RCC 7860 (cell line): ENCODE results near the gene MCOLN2.
"Not testable (repeated sequence)": the region's sequence is repeated elsewhere in the genome, so short reads cannot be mapped to it uniquely, and the experiment has no call there.

Experiments
- DNase-seq: peaks from one replicate; pipeline ENCODE4 v3.0.0-alpha.2; 2015; ENCODE audit warnings: low spot score
- FAIRE-seq: peaks from 2 replicates; lab custom pipeline; 2012; peaks lifted over from hg19 to GRCh38; lab: Jason Lieb, UNC

Gene MCOLN2

GRCh38 chr1:84907095-84907827 is 89.7 kb downstream of the MCOLN2 start:
- FAIRE-seq: peak; percentile 83
- DNase-seq: peak; percentile 82

GRCh38 chr1:84902727-84903126 is 94.2 kb downstream of the MCOLN2 start:
- FAIRE-seq, DNase-seq: not testable (repeated sequence)

GRCh38 chr1:84899969-84900368 is 96.9 kb downstream of the MCOLN2 start:
- DNase-seq: no peak
- no peak for FAIRE-seq

GRCh38 chr1:84896279-84896678 is 100.6 kb downstream of the MCOLN2 start:
- DNase-seq (no peak), FAIRE-seq (no peak)

- DNase-seq: no peak
These were observed 104.0 kb downstream of the MCOLN2 start, which contains the start of gene LPAR3 for GRCh38 chr1:84892705-84893618. LPAR3 (minus strand) TSS chr1:84893206; CDS start chr1:84866120, 27,086 bp downstream.

GRCh38 chr1:84890566-84890965 is 106.3 kb downstream of the MCOLN2 start:
- no peak for DNase-seq
- no peak for FAIRE-seq

More at GRCh38 chr1:84892705-84893618, 104.0 kb downstream of the MCOLN2 start, which contains the start of gene LPAR3:
- no peak for FAIRE-seq

DNA sequence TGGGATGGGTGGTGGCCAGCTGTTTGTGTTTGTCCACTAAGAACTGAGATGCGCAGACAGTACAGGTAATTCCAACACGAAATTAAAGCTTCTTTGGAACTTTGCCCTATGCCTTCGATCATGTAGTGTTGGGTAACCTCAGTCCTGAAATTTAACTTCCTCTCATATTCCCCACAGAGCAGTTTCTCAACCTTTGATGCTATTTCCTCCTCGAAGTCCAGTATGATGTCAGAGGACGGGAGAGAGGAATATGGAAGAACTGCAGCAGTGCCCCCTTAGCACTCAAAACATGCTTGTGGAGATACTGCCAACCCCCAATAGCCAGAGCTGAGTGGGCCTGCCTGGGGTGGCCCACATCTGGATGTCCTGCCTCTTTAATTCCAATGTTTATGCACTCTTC is 107.5 kb downstream of the MCOLN2 start:
- no peak for FAIRE-seq

DNA sequence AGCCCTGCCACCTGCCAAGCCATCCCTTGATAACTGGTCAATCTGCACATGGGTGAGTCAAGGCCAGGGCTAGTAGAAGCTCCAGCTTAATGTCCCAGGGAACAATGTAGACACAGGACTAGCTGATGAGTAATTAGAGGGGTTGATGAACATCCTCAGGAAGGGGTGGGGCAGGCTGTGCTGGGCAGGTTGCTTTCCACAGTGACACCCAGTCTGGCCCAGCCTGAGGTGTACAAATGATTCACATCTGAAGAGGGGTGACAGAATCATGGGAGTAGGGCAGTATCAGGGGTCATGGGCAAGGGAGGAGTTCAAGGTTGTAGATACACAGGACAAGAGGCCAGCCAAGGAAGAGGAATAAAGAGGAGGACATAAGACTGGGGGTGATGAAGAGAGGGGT is 108.2 kb downstream of the MCOLN2 start:
- DNase-seq: no peak
- no peak for FAIRE-seq

More for the DNA sequence above, 107.5 kb downstream of the MCOLN2 start:
- no peak for DNase-seq

DNA sequence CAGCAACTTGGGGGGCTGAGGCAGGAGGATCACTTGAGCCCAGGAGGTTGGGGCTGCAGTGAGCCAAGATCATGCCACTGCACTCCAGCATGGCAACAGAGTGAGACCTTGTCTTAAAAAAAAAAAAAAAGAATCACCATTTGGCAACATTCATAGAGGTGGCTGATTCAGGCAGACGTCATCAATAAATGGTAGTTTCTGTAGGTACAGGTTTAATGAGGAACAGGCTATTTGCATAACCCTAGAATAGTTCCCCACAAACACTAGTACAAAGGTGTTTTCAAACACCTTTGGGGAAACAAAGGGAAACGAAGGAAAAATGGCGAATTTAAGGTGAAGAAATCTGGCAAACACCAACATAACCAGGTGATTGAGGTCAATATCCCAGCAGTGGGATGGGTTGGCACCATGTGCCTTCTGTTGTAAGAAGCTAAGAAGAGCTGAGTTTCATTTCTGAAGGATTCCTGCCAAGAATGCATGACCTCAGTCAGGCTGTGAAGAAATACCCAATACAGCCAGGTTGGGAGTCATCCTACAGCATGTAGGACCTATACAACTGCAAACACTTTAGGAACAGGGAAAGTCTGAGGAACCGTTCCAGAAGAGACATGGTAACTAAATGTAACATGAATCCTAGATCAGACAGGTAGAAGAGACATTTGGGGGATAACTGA is 109.5 kb downstream of the MCOLN2 start:
- no peak for FAIRE-seq

DNA sequence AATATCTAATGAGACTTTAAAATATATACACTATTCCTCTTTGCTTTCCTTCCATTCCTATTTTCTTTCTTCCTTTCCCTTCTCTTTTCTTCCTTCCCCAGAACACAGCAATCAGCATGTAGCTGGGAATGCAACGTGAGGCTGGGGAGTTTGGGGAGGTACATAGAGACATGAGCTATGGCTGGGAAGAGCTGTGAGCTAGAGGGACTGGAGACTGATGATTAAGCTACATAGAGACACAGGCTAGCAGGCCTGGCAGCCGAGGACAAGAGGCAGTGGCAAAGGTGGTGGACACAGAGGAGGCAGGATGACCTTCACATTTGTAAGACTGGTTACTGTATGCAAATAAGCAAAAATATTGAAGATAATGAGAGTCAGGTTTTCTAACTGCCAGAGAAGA is 111.4 kb downstream of the MCOLN2 start:
- FAIRE-seq (no peak), DNase-seq (no peak)

More for the DNA sequence above, 109.5 kb downstream of the MCOLN2 start:
- no peak for DNase-seq

GRCh38 chr1:84884671-84885389 is 112.1 kb downstream of the MCOLN2 start:
- DNase-seq (peak; percentile 38), FAIRE-seq (no peak)

GRCh38 chr1:84883286-84883685 is 113.6 kb downstream of the MCOLN2 start:
- DNase-seq (no peak), FAIRE-seq (no peak)

- FAIRE-seq (no peak), DNase-seq (peak; percentile 37)
These were observed 119.3 kb downstream of the MCOLN2 start for GRCh38 chr1:84877592-84877991.

DNA sequence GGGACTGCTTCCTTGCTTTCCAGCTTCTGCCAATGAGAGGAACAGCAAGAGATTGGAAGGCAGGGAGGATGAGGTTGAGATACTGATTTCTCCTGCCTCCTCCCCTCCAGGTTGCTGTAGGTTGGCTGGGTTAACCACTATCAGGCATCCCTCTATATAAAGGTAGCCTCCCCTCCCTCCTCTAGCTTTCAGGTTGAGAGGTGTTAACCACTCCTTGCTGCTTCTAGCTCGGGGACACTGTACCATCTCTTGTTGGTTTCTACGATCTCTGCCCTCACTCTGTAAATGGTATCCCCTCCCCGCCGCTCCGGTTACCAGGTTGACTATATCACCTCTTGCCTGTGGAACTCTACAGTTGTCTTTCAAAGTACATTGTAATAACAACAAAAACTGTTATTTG is 120.6 kb downstream of the MCOLN2 start:
- DNase-seq: no peak
- no peak for FAIRE-seq
